HL-60 (cell line): ENCODE data around the gene EFCAB8.

ENCODE experiments used
- CTCF ChIP-seq: IDR thresholded peaks from one replicate; pipeline ENCODE4 v1.5.1; 2011; ENCODE audit warnings: low read length, control low read depth, inconsistent platforms; ENCODE audit not compliant: insufficient read depth
- GABPA ChIP-seq: IDR thresholded peaks from 2 replicates; pipeline ENCODE4 v1.6.1; 2012; ENCODE audit warnings: low read depth

- TF ChIP-seq CTCF: no peak
- no peak for TF ChIP-seq GABPA
Measured at GRCh38 chr20:32885952-32886351, 27.2 kb downstream of the EFCAB8 start.
